A549 (cell line): ENCODE data around the gene RNGTT.

Experiments used
- BHLHE40 ChIP-seq: IDR thresholded peaks from 2 replicates; pipeline ENCODE4 v1.6.1; 2012; ENCODE audit warnings: low read depth, low read length, inconsistent platforms
- CHD2 ChIP-seq: fragments of 150-350 bp; IDR thresholded peaks from 2 replicates; pipeline ENCODE4 v1.6.1; 2014; ENCODE audit warnings: low read length; ENCODE audit not compliant: partially characterized antibody
- FOSL2 ChIP-seq, 2 experiments: fragments of 450-650 bp in 1 of 2; fragments of >200 bp in 1 of 2; sonication (Bioruptor Twin) in 1 of 2; formaldehyde crosslinking; IDR thresholded peaks; 2 replicates each; pipeline versions ENCODE4 v1.5.0 to v1.6.1; 2016 to 2020; ENCODE audit warnings: mild to moderate bottlenecking in 1 of 2, moderate library complexity in 1 of 2
- MAFK ChIP-seq: fragments of 450-650 bp; IDR thresholded peaks from 2 replicates; pipeline ENCODE4 v1.6.1; 2014; ENCODE audit not compliant: partially characterized antibody
- POLR2A ChIP-seq: IDR thresholded peaks from 2 replicates; pipeline ENCODE4 v1.6.1; 2012; ENCODE audit warnings: mild to moderate bottlenecking, low read length
- TF ChIP-seq, protein P1 (sequence below): fragments of >200 bp; sonication (Bioruptor Twin); formaldehyde crosslinking; IDR thresholded peaks from 3 replicates; pipeline ENCODE4 v1.5.1; 2016

DNA sequence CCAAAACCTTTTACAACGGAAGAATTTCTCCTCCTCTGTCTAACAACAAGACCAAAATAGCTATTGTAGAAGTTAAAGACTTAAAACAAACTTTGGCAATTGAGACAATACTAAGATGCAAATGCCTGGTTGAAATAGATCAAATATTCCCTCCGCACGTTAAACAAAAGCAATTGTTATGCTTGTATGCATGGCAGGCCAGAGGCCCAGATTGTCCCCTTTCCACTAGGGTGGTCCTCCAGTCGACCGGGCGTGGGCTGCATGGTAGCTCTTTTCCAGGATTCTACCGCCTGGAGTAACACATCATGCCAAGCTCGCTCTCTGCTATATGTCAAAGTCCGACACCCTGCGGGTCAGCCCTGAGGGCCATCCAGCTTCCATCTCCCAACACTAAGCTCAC is 234.7 kb downstream of the RNGTT start:
- no peak for TF ChIP-seq POLR2A
- no peak for TF ChIP-seq BHLHE40
- TF ChIP-seq FOSL2 (IDR thresholded peaks at IDR 0.05): no peak
- TF ChIP-seq FOSL2 (CRISPR knock-in tag; IDR thresholded peaks at IDR 0.05): no peak
- TF ChIP-seq, protein P1, sequence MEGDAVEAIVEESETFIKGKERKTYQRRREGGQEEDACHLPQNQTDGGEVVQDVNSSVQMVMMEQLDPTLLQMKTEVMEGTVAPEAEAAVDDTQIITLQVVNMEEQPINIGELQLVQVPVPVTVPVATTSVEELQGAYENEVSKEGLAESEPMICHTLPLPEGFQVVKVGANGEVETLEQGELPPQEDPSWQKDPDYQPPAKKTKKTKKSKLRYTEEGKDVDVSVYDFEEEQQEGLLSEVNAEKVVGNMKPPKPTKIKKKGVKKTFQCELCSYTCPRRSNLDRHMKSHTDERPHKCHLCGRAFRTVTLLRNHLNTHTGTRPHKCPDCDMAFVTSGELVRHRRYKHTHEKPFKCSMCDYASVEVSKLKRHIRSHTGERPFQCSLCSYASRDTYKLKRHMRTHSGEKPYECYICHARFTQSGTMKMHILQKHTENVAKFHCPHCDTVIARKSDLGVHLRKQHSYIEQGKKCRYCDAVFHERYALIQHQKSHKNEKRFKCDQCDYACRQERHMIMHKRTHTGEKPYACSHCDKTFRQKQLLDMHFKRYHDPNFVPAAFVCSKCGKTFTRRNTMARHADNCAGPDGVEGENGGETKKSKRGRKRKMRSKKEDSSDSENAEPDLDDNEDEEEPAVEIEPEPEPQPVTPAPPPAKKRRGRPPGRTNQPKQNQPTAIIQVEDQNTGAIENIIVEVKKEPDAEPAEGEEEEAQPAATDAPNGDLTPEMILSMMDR: no peak
- no peak for TF ChIP-seq MAFK
- no peak for TF ChIP-seq CHD2
